Colon (tissue), 2 donors: Measurements from ENCODE around the gene RPS6KA2.

Source experiments
- FAIRE-seq: peaks from 2 replicates; lab custom pipeline; 2012; peaks lifted over from hg19 to GRCh38; lab: Jason Lieb, UNC
- donor health status: control.
- donor health status: control.

Gene RPS6KA2

GRCh38 chr6:166572370-166573261 lies 54.4 kb downstream of the RPS6KA2 start:
- FAIRE-seq = no peak

DNA sequence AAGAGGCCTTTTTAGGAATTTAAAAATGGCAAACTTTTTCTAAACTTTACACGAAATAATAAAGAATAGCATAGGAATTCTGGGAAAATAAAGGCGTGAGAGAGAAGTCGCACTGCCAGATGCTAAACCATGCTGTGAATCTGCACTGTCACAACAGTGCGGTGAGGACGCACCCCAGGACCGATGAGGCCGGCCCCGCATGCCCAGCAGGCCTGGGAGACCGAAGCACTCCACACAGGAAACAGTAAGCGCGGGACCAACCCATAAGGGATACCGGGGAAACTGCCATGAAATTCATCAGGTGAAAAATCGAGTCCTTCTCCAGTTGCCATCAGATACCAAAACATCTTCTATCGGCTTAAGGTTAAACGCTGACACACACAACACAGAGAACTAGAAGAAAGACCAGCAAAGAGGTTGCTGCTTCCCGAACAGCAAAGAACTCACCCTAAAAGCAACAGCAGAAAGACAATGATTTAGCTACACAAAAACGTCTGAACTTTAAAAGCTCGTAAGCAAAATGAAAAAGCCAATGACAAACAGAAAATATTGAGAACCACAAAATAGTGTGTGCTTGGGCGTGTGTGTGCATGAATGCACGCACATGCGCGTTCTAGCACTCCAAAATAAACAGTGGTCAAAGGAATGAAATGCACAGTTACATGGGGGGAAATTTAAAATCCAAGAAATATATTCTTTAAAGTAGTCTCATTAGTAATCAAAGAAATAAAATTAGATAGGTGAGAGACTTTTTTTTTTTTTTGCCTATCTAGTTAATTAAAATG lies 55.9 kb downstream of the RPS6KA2 start:
- no peak for FAIRE-seq

GRCh38 chr6:166569206-166569605 lies 57.8 kb downstream of the RPS6KA2 start:
- no peak for FAIRE-seq

- FAIRE-seq = no peak
Measured at GRCh38 chr6:166567813-166568212, 59.2 kb downstream of the RPS6KA2 start.

DNA sequence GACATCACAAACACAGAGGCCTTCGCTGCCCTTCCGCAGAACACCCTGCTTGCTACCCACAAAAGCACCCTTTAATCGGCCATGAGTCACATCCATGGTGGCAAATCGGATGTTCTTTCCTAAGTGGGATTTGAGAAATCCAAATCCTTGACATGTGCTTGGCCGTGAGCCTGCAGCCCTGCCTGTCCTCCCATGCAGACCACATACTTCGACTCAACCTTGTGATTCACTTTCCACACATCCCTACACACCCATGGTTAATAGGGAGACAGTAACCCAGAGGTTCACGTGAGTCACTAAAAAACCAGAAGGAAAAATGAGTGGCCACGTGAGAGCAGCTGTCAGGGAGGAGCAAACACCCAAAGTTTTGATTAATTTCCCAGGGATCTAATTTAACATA lies 59.9 kb downstream of the RPS6KA2 start:
- FAIRE-seq = no peak

DNA sequence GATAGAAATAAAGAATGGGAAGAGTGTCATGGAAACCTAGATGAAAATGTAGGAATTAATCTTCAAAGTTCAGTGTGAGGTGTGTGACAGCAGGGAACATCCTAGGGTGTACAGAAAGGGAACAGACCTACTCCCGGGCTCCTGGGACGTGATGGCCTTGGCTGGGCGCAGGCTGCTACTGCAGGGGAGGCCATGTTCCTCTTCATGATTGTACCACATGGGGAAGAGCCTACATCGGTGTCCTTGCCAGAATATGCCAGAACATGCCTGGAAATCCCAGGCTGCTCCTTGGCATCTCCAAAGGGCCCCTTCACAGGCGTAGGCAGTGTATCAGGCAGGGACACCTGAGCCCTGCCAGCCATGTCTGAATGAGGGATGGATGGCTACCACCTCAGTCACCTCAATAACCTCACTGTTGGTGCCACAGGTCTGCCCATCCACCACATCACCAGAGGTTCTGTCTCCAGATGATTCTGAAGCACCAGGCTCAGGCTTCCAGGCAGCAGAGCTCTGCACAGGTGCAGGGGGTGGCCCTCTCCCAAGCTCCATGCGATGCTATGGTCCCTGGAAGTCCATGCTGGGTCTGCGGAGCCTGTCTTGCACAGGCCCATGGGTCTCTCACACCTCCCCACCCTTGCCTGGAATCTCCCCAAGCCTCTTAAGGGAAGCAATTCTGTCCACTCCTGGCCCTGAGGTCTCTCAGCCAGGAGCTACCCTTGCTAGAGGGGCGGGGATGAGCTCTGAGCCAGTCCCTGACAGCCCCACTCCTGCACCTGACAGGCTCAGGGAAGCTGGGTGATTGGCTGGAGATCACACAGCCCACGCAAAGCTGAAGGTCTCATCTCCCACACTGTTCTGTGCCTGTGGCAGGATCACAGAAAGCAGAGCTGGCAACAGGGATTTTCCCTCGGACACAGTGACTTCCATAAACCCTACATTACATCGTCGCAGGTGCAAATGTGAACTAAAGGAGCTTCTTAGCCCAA lies 60.7 kb downstream of the RPS6KA2 start:
- FAIRE-seq = no peak

- no peak for FAIRE-seq
Measured at GRCh38 chr6:166565084-166565967, 61.7 kb downstream of the RPS6KA2 start.

DNA sequence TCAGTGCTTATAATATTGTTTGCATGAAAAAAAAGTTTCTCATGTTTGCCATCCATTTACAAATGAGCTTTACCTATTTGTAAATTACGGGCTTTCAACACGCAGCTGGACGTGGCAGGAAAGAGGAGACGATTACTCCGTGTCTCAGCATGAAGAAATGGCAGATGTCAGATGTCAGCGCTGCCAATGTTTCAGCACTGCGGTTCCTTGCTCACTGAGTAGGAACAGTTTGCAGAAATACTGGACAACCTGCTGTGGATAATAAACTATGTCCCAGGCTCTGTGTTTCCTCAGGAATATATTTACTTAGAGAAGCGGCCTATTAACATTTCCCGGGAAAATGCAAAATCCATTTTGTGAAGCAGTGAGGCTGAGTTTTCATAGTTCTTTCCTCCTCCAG lies 63.2 kb downstream of the RPS6KA2 start:
- no peak for FAIRE-seq

GRCh38 chr6:166563200-166563599 lies 63.9 kb downstream of the RPS6KA2 start:
- FAIRE-seq = no peak

DNA sequence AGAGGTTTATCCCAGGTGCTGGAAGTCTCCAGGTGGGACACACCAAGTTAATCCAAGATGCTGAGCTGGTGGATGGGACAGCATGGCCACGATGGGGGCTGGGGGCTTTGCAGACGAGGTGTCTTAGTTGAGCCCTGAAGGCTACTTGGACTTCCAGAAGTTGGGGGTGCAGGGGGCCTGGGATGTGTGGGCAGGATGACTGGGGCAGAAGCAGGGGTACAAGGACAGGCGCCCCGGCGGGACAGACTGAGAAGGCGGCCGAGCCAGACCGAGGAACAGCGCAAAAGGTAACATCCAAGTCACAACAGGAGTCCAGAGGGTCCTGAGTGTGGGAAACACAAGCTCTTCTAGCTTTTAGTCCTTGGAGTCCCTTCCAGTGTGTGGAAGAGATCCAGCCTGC lies 64.3 kb downstream of the RPS6KA2 start:
- FAIRE-seq = no peak

- no peak for FAIRE-seq
Measured at GRCh38 chr6:166561771-166562359, 65.2 kb downstream of the RPS6KA2 start.

- no peak for FAIRE-seq
Measured at GRCh38 chr6:166560222-166560621, 66.8 kb downstream of the RPS6KA2 start.

DNA sequence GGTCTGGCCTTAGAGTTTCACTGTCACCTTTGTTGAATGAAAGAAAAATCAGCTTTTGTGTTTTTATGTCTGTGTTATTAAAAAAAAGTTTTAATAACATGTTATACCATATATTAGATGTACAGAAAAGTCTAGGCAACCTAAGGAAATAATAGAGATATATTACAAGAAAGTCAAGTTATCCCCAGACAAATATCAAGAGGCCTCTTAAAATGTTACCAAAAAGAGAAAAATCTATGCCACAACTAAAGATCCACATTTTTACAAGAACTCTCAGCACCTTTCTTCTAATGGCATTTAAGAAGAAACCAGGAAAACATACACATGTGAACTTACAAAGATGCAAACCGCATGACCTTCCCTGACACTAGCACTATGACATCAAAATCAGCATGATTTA lies 67.4 kb downstream of the RPS6KA2 start:
- no peak for FAIRE-seq

DNA sequence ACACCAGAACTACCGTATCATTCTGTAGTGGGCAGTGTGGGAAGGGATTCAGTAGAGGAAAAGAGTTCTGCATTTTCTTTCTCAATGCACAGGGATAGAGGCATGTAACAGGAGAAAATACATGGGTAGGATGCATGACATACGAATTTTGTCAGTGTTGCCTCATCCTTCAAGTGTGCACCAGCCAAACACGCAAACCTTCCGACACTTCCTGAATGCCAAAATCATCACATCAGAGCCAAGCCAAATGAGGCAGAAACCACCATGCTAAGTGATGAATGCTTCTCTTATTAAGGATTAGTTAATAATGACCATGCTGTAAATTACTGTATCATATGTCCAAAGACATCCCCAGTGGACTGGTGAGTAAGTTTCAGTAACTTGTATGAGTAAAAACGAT lies 67.8 kb downstream of the RPS6KA2 start:
- no peak for FAIRE-seq

- FAIRE-seq = no peak
Measured at GRCh38 chr6:166558156-166559005, 68.7 kb downstream of the RPS6KA2 start.

- no peak for FAIRE-seq
Measured at GRCh38 chr6:166556863-166557322, 70.2 kb downstream of the RPS6KA2 start.

DNA sequence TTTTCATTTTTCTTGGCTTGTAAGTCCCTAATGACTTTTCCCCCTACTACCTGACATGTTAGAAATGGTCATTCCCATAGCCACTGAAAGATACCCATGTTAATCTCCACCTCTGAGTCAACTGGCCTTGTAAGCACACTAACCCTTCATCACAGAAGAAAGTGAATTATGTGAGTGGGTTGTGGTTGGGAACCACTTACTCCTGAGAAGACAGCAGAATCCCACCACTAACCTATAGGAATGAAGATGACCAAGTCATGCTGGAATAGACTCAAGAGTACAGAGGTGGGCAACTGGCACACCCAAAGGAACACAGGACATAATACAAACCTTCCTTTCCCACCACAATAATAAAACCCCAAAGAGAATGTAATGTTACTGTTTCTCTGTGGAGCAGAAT lies 70.7 kb downstream of the RPS6KA2 start:
- no peak for FAIRE-seq

- no peak for FAIRE-seq
Measured at GRCh38 chr6:166555086-166555485, 72.0 kb downstream of the RPS6KA2 start.

DNA sequence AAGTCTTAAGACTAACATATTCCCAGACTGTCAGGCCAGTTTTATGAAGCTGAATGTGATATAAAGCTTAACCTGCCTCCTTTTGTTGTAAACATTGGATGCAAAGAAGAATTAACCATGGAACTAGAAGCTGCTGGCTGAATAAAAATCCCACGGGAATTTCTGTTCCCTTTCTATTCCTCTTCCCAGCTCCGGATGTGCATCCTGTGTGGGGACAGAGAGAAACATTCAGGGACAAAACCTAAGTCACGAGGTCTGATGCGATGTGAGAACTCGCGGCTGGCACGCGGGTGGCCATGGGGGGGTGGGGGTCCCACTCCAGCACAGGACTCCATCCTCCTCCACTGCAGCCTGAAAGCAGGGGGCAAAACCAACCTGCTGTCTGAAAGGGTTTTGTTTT lies 72.7 kb downstream of the RPS6KA2 start:
- no peak for FAIRE-seq
